Muscle of leg (tissue), 11 donors: ENCODE data around the gene SOHLH1. TPM values are rescaled to one million over a fixed set of nuclear protein-coding genes. Genes with fewer than 3 reads are reported as not detected.

Experiments
- DNase-seq: peaks from one replicate; pipeline ENCODE4 v3.0.0; 2013
- H3K27ac ChIP-seq: one replicate; pipeline ENCODE4 v1.5.1; 2013; ENCODE audit warnings: mild to moderate bottlenecking, low read length, control low read depth
- H3K27me3 ChIP-seq: one replicate; pipeline ENCODE4 v1.6.1; 2013; ENCODE audit warnings: low read length; ENCODE audit not compliant: control insufficient read depth, insufficient read depth
- H3K36me3 ChIP-seq: one replicate; pipeline ENCODE4 v1.6.1; 2013; ENCODE audit warnings: low read length; ENCODE audit not compliant: control insufficient read depth, insufficient read depth
- H3K4me1 ChIP-seq: one replicate; pipeline ENCODE4 v1.6.1; 2013; ENCODE audit warnings: low read length; ENCODE audit not compliant: control insufficient read depth, insufficient read depth
- H3K4me3 ChIP-seq: one replicate; pipeline ENCODE4 v1.5.1; 2013; ENCODE audit warnings: low read length, control low read depth
- H3K9me3 ChIP-seq: replicated peaks from 2 replicates; pipeline ENCODE4 v1.6.1; 2013; ENCODE audit warnings: low read depth, low read length; ENCODE audit not compliant: control insufficient read depth
- WGBS: methylation state at CpG from one replicate; pipeline ENCODE4 v1.1.5; 2013; ENCODE audit warnings: missing lambda C conversion rate; ENCODE audit not compliant: insufficient coverage; 5-methylcytosine and 5-hydroxymethylcytosine counted together
- polyA plus RNA-seq, 8 donors: library from polyadenylated mRNA; unstranded; fragments of 120-200 nt; gene quantifications; one replicate each; pipeline versions ENCODE4 v1.2.1 to v1.2.3, GENCODE V29; 2013; ENCODE audit warnings: inconsistent platforms in 1 of 8, low replicate concordance in 1 of 8; ENCODE audit not compliant: insufficient read length in 8 of 8, insufficient read depth in 1 of 8
- total RNA-seq: library from RNA; stranded (reverse); fragments of 120-200 nt; gene quantifications from one replicate; pipeline ENCODE4 v1.2.4, GENCODE V29; 2013

SOHLH1 gene
- total and polyA plus RNA-seq, 9 donors = 0.13 to 0.31 (median 0.17) TPM; not detected in 3

DNA sequence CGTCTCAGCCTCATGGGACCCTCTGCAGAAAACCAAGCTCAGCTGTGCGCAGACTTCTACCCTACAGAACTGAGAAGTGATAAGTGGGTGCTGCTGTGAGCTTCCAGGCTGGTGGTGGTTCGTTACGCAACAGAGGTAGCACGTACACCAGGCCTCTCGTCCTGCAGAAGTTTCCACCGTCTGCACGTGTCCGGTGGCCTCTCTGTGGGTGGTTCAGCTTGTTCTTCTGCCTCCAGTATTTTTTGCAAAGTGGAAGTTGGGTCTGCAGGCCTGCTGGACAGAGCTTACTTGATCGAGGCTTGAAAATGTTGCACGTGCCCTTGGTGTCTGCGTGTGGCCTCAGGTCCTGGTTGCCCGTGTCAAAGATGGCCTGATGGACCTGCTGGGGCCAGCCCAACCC, 30.2 kb upstream of the SOHLH1 start:
- Histone ChIP-seq H3K27ac (no peak overlapping the region), H3K4me3 (no peak overlapping the region), H3K27me3 (peaks cover 12% of the 10 kb centered on the region), H3K9me3 (peaks cover 6% of the 10 kb centered on the region), H3K36me3 (no peaks in the 10 kb centered on the region), H3K4me1 (peaks cover 4% of the 10 kb centered on the region)
- no peak for DNase-seq
- WGBS = 65% methylated on average over 6 of the region's 13 CpGs

DNA sequence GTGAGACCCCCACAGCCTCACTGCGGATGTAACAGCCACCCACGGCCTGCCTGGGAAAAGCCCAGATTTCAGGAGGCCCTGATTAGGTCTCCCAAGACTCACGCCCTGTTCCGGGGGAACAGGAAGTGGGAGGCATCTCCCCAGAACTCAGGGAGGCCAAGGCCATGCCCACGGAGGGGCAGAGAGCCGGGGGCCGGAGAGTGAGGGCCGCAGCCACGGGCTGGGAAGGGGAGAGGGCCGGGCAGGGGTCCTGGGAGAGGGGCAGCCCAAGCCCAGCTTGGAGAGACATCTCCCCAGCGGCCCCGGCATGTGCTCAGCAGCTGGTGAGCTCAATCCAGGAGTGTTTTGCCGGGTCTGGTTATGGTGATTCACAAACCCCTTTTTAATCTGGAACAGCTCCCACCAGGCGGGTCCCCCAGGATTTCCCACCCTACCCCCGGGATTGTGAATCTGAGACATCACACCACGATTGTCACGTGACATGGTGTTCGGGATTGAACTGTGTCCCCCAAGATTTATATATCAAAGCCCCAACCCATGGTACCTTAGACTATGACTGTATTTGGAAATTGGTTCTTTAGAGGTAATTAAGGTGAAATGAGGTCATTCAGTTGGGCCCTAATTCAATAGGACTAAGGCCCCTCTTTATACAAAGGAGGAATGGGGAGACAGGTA, 29.3 kb upstream of the SOHLH1 start:
- Histone ChIP-seq H3K9me3 (peaks cover 6% of the 10 kb centered on the region), H3K4me1 (no peaks in the 10 kb centered on the region), H3K27ac (no peak overlapping the region), H3K4me3 (no peak overlapping the region), H3K36me3 (no peaks in the 10 kb centered on the region), H3K27me3 (peaks cover 8% of the 10 kb centered on the region)
- 47% methylated on average over 13 of the region's 18 CpGs for WGBS
- DNase-seq = no peak

DNA sequence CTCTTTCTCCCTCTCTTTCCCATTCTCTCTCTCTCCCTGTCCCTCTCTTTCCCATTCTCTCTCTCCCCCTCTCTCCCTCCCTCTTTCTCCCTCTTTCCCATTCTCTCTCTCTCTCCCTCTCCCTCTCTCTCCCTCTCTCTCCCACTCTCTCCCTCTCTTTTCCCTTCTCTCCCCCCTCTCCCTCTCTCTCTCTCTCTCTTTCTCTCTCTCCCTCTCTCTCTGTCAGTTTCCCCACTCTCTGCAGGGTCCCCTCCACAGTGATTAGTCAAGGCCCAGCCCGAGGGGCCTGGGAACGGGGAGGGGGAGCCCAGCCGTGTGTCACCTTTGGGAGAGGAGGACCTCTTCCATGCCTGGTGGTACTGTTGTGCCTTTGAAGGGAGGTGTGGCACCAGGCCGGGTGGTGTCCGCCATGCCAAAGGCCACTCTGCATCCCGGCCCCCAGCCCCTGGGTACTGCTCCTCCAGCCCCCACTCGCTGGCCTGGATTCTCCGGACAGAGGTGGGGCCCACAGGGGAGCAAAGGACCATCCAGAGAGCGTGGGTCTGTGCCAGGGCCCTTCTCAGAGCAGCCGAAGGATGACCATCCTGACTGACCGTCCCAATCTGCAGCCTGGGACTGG, 28.1 kb upstream of the SOHLH1 start:
- no peaks in the 10 kb centered on the region for H3K36me3 ChIP-seq
- H3K27ac ChIP-seq = no peak overlapping the region
- WGBS = 57% methylated on average over 8 of the region's 11 CpGs
- peaks cover 6% of the 10 kb centered on the region for H3K9me3 ChIP-seq
- no peak overlapping the region for H3K4me3 ChIP-seq
- H3K4me1 ChIP-seq = no peaks in the 10 kb centered on the region
- peaks cover 8% of the 10 kb centered on the region for H3K27me3 ChIP-seq
- DNase-seq = no peak

DNA sequence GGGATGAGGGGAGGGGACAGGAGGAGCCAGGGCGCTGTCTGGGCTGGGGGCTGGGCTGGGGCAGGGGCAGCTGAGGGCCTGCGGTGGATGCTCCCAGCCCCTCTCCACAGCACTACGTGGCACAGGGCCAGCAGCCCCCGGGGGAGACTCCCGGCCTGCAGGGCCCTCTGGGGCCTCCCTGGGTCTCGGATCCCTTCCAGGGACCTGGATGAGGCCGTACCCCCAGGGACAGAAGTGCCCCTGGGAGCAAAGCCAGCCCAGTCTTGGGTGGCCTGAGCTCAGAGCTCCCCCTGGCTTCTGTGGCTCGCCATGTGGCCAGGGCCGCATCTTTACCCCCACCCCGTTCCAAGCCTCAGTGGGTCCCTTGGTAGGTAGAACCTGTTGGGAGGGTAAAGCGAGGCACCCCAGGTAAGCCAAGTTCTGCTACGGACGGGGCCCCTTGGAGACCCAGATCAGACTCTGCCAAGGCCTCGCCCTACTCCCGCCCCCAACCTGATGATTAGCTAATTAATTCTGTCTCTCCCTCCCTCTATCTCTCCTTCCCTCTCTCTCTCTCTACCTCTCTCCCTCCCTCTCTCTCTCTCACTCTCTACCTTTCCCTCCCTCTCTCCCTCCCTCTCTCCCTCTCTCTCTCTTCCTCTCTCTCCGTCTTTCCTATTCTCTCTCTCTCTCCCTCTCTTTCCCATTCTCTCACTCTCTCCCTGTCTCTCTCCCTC, 27.0 kb upstream of the SOHLH1 start:
- Histone ChIP-seq H3K4me1 (no peaks in the 10 kb centered on the region), H3K9me3 (peaks cover 2% of the 10 kb centered on the region), H3K36me3 (no peaks in the 10 kb centered on the region), H3K27me3 (peaks cover 8% of the 10 kb centered on the region), H3K4me3 (no peak overlapping the region), H3K27ac (no peak overlapping the region)
- DNase-seq = no peak
- 58% methylated on average over 14 of the region's 16 CpGs for WGBS

DNA sequence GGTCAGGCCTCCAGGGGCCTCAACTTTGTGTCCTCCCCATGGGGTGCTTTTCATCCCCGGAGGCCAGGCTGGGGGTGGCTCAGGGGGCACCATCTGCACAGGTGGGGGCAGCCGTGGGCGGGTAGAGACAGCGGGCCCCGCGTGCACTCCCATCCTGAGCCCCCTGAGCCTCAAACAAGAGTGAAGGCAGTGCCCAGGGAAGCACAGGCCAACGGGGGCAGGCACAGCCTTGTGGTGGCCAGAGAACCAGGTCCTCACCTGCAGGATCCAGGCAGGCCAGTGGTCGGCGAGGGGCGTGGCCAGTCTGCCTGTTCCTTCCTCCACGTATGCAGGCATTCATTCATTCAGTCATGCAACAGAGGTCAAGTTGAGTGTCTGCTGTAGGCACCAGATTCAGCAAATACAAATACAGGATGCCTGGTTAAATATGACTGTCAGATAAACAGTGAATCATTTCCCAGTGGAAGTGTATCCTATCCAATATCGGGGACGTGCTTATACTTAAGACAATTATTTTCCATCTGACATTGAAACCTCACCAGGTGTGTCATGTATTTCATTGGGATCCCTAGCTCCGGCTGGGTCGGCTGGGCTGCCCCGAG, 25.0 kb upstream of the SOHLH1 start:
- no peak for DNase-seq
- Histone ChIP-seq H3K9me3 (no peaks in the 10 kb centered on the region), H3K27ac (no peak overlapping the region), H3K4me1 (no peaks in the 10 kb centered on the region), H3K27me3 (peaks cover 8% of the 10 kb centered on the region), H3K36me3 (no peaks in the 10 kb centered on the region), H3K4me3 (no peak overlapping the region)
- 65% methylated on average over 14 of the region's 16 CpGs for WGBS

DNA sequence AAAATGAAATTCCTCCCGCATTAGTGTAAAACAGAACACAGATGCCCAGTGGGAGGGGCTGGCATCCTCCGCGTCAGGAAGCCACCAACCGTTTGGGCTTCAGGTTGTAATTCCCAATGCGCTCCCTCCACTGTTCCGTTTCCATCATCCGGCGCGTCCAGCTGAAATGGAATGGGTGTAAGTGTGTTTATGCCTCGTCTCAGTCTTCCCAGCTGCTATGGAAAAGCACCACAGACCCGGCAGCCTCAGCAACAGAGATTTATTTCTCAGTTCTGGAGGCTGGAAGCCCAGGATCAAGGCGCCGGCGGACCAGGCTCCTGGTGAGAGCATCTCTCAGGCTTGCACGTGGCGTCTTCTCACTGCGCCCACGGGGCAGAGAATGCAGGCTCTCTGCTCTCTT, 23.1 kb upstream of the SOHLH1 start:
- peaks cover 8% of the 10 kb centered on the region for H3K27me3 ChIP-seq
- WGBS = 57% methylated on average over 18 of the region's 18 CpGs
- no peak for DNase-seq

DNA sequence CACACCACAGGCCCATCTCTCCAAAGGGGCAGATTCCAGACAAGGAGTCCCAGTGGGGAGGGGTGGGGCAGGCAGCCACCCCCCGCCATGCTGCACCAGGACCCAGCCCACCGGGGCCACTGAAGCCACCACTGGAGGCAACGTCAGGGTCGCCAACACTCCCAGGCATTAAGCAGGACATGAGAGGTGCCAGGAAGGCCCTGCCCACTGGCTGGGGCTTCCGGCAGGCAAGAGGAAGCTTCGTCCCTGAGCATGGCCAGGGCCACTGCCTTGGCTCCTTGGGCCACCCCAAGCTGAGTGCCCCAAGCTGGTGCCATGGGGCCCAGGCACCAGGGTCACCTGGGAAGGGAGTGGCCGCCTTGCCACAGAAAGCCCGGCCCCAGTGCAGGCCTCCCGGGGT, 20.2 kb upstream of the SOHLH1 start:
- 75% methylated on average over 9 of the region's 9 CpGs for WGBS
- Histone ChIP-seq H3K36me3 (no peaks in the 10 kb centered on the region), H3K9me3 (no peaks in the 10 kb centered on the region), H3K27me3 (peaks cover 21% of the 10 kb centered on the region), H3K4me1 (no peaks in the 10 kb centered on the region), H3K27ac (no peak overlapping the region), H3K4me3 (no peak overlapping the region)
- no peak for DNase-seq

More for the DNA sequence above, 23.1 kb upstream of the SOHLH1 start:
- H3K4me1 ChIP-seq = no peaks in the 10 kb centered on the region
- H3K4me3 ChIP-seq = no peak overlapping the region
- no peaks in the 10 kb centered on the region for H3K9me3 ChIP-seq
- no peak overlapping the region for H3K27ac ChIP-seq
- no peaks in the 10 kb centered on the region for H3K36me3 ChIP-seq

DNA sequence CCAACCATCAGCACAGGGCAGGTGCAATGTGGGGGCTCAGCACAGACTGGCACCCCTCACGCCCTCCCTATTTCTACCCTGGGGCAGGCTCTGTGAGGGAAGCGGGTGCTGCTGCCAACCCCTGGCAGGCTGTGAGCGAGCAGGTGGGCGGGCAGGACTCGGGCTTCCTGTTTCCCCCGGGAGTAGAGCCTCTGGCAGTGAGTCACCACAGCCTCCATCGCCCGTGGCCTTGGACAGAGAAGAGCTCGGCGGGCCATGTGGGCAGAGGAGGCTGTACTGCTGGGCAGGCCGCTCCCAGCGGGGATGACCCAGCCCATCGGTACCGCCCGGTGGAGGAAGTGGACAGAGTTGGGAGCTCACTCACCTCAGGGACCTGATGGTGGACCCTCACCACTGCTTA, 19.3 kb upstream of the SOHLH1 start:
- WGBS = 70% methylated on average over 12 of the region's 15 CpGs
- peaks cover 3% of the 10 kb centered on the region for H3K4me1 ChIP-seq
- no peak overlapping the region for H3K27ac ChIP-seq
- peaks cover 25% of the 10 kb centered on the region for H3K27me3 ChIP-seq
- H3K4me3 ChIP-seq = no peak overlapping the region
- H3K36me3 ChIP-seq = no peaks in the 10 kb centered on the region
- DNase-seq = no peak
- no peaks in the 10 kb centered on the region for H3K9me3 ChIP-seq

DNA sequence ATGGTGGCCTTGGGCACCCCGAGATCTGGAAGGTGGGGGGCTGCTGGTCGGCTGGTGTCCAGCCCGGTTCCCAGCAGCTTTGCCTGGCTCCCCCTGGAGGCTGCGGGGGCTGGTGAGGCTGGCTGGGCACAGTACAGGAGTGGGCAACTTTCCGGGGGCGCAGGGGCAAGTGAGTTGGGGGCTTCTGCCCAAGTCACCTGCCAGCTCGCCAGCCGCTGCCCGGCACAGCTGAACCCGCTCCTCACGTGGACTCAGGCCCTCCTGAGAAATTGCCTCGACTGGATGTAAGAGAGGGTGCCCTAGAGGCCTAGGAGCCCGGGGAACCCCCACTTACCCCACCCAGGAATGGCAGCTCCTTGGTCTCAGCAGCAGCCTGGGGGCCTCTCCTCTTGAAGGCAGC, 18.1 kb upstream of the SOHLH1 start:
- no peak overlapping the region for H3K4me3 ChIP-seq
- H3K9me3 ChIP-seq = no peaks in the 10 kb centered on the region
- no peaks in the 10 kb centered on the region for H3K36me3 ChIP-seq
- WGBS = 82% methylated on average over 11 of the region's 13 CpGs
- peaks cover 32% of the 10 kb centered on the region for H3K27me3 ChIP-seq
- H3K27ac ChIP-seq = no peak overlapping the region
- peaks cover 14% of the 10 kb centered on the region for H3K4me1 ChIP-seq
- DNase-seq = no peak

DNA sequence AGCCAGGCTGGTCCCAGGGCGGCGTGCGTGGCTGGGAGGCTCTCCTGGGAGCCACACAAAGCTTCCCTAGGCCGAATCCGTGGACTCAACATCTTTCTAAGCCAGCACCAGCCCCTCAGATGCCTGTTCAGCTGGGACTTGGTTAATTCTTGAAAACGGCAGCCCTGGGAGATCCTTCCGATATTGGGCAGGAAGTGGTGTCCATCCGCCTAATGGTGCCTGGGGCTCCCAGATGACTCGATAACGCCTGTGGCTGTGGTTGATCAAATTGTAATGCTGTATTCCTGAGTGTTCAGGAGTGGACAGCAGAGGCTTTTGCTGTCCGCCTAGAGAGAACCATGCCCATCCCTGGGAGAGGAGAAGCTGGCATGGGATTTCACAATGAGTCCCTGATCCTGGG, 16.8 kb upstream of the SOHLH1 start:
- Histone ChIP-seq H3K9me3 (no peaks in the 10 kb centered on the region), H3K27ac (no peak overlapping the region), H3K4me1 (peaks cover 28% of the 10 kb centered on the region), H3K36me3 (no peaks in the 10 kb centered on the region), H3K4me3 (no peak overlapping the region), H3K27me3 (peaks cover 36% of the 10 kb centered on the region)
- DNase-seq = no peak
- 71% methylated on average over 8 of the region's 11 CpGs for WGBS
